Muscle layer of duodenum (tissue), 2 donors: ENCODE results near the gene NEK7.
"Not testable (repeated sequence)": the region's sequence is repeated elsewhere in the genome, so short reads cannot be mapped to it uniquely, and the experiment has no call there.

Experiments
- H3K27ac ChIP-seq: one replicate; pipeline ENCODE4 v1.7.0; 2013; ENCODE audit warnings: mild to moderate bottlenecking, low read length
- H3K27me3 ChIP-seq: one replicate; pipeline ENCODE4 v1.7.0; 2013; ENCODE audit warnings: low read depth, mild to moderate bottlenecking, control low read depth, low read length
- H3K36me3 ChIP-seq, 2 donors: one replicate each; pipeline ENCODE4 v1.7.0; 2013; ENCODE audit warnings: low read length in 2 of 2, control low read depth in 1 of 2, mild to moderate bottlenecking in 1 of 2; ENCODE audit not compliant: insufficient read depth in 2 of 2, control insufficient read depth in 1 of 2
- H3K4me1 ChIP-seq, 2 donors: one replicate each; pipeline ENCODE4 v1.7.0; 2013; ENCODE audit warnings: low read length in 2 of 2, mild to moderate bottlenecking in 2 of 2, control low read depth in 1 of 2, moderate library complexity in 1 of 2; ENCODE audit not compliant: insufficient read depth in 2 of 2, control insufficient read depth in 1 of 2
- H3K4me3 ChIP-seq, 2 donors: one replicate each; pipeline ENCODE4 v1.7.0; 2013; ENCODE audit warnings: low read length in 2 of 2, low read depth in 1 of 2, mild to moderate bottlenecking in 1 of 2
- H3K9me3 ChIP-seq, 2 donors: one replicate each; pipeline ENCODE4 v1.7.0; 2013; ENCODE audit warnings: low read length in 2 of 2, control low read depth in 1 of 2, mild to moderate bottlenecking in 1 of 2; ENCODE audit not compliant: control insufficient read depth in 1 of 2
- donor health status: healthy.

The NEK7 gene

DNA sequence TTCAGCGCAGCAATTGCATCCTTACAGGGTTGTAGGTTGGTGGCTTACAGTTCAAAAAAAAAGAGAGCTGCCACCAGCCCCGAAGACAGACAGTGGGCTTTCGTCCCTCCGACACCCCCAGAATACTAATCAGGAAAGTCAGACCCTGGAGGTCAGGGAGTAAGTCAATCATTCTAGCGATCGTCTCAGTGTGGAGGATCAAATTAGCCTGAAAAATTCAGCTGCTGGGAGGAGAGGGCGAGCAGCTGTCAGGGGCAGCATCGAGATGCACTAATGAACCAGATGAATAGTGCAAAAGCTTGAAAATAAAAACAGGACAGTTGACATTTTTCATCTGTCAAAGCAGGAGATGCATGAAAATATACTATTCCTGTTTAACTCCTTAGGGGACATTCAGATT, 138.4 kb downstream of the NEK7 start:
- H3K9me3 ChIP-seq, result no peaks in the 10 kb centered on the region
- no peaks in the 10 kb centered on the region for H3K4me1 ChIP-seq
- H3K27ac ChIP-seq, result no peak overlapping the region
- H3K36me3 ChIP-seq, result peaks cover 15 to 17% of the 10 kb centered on the region in 2 donors
- H3K27me3 ChIP-seq, result no peaks in the 10 kb centered on the region
- H3K4me3 ChIP-seq, result no peak overlapping the region

GRCh38 chr1:198295971-198296370, 139.2 kb downstream of the NEK7 start:
- Histone ChIP-seq H3K27ac (no peak overlapping the region), H3K4me1 (no peaks in the 10 kb centered on the region), H3K36me3 (peaks cover 15 to 17% of the 10 kb centered on the region in 2 donors), H3K27me3 (no peaks in the 10 kb centered on the region), H3K4me3 (no peak overlapping the region), H3K9me3 (no peaks in the 10 kb centered on the region)

DNA sequence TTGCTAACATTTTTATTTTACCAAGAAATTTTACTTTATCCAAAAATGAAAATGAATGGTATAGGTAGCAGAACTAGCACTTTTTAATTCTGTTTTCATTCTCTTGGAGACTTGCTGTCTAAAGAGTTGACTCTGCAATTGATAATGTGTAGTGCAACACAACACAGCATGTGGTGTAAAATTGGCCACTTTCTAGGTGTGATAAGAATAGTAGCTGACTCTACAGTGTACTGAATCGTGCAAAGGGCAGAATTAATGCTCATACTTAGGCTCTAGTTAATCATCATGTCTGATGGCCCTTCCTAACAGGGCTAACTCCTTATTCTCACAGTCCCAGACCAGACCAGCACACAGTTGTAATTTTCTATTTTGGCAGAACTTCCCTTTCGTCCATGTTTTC, 140.5 kb downstream of the NEK7 start:
- Histone ChIP-seq H3K27ac (no peak overlapping the region), H3K9me3 (no peaks in the 10 kb centered on the region), H3K36me3 (peaks cover 15 to 17% of the 10 kb centered on the region in 2 donors), H3K4me3 (no peak overlapping the region), H3K27me3 (no peaks in the 10 kb centered on the region), H3K4me1 (no peaks in the 10 kb centered on the region)

DNA sequence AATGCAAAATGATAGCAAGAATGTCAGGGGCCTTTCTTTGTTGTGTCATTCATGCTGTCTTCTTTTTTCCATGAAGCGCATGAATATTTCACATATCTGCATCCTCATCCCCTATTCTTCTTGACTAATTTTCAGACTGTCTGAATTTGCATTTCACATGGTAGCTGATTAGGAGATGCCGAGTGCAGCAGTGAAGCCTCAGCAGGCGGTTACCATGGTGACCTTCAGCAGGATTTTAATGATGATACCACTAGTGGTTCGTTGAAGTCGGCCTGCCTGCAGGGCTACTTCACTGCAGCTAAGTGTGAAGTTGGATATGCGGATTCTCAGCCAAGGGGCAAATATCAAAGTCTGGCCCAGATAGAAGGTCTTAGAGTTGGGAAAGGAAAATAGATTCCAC, 141.8 kb downstream of the NEK7 start:
- no peak overlapping the region for H3K4me3 ChIP-seq
- no peaks in the 10 kb centered on the region for H3K4me1 ChIP-seq
- H3K27ac ChIP-seq, result no peak overlapping the region
- H3K36me3 ChIP-seq, result peaks cover 15 to 17% of the 10 kb centered on the region in 2 donors
- no peaks in the 10 kb centered on the region for H3K27me3 ChIP-seq
- no peaks in the 10 kb centered on the region for H3K9me3 ChIP-seq

GRCh38 chr1:198300451-198300850, 143.7 kb downstream of the NEK7 start:
- H3K4me1 ChIP-seq, result no peaks in the 10 kb centered on the region
- peaks cover 15 to 17% of the 10 kb centered on the region in 2 donors for H3K36me3 ChIP-seq
- H3K27me3 ChIP-seq, result no peaks in the 10 kb centered on the region
- H3K4me3 ChIP-seq, result no peak overlapping the region
- no peak overlapping the region for H3K27ac ChIP-seq
- H3K9me3 ChIP-seq, result no peaks in the 10 kb centered on the region

DNA sequence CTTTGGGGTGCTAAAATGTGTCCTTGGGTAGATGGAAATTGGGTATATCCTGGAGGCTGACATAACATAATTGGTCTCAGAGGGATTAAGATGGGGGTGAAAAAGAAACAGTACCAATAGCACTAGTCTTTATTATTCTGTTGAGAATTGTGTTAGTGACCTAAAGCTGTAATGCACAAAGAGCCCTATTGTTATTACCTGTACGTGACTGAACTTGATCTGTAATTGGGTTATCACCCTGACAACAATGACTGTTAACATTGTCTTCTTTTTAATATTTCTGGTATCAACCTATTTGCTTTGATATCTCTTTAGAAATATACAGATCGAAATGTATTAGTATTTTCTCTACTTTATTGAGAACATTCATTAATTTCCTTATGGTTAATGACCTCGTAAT, 147.6 kb downstream of the NEK7 start:
- Histone ChIP-seq H3K36me3 (no peaks in the 10 kb centered on the region), H3K9me3 (no peaks in the 10 kb centered on the region), H3K4me1 (no peaks in the 10 kb centered on the region), H3K4me3 (no peak overlapping the region), H3K27ac (no peak overlapping the region), H3K27me3 (no peaks in the 10 kb centered on the region)

DNA sequence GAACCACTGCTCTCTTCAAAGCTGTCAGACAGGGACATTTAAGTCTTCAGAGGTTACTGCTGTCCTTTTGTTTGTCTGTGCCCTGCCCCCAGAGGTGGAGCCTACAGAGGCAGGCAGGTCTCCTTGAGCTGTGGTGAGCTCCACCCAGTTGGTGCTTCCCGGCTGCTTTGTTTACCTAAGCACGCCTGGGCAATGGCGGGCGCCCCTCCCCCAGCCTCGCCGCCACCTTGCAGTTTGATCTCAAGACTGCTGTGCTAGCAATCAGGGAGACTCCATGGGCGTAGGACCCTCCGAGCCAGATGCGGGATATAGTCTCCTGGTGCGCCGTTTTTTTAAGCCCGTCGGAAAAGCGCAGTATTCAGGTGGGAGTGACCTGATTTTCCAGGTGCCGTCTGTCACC, 158.0 kb downstream of the NEK7 start:
- not testable (repeated sequence) for H3K27me3 ChIP-seq, H3K4me3 ChIP-seq, H3K36me3 ChIP-seq, H3K4me1 ChIP-seq, H3K27ac ChIP-seq, H3K9me3 ChIP-seq

DNA sequence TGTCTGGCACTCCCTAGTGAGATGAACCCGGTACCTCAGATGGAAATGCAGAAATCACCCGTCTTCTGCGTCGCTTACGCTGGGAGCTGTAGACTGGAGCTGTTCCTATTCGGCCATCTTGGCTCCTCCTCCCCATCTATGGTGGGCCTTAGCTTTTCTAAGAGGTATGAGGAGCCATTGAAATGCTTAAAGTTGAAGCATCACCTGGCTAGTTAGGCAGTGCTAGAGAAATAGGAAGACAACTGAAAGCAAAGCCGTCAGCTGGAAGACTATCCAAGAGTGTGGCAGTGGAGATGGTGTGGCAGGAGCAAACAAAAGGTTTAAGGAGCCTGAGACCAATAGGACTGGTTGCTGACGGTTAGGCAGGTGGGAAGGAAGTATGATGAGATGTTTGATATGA, 158.5 kb downstream of the NEK7 start:
- not testable (repeated sequence) for H3K9me3 ChIP-seq, H3K4me1 ChIP-seq, H3K4me3 ChIP-seq, H3K27me3 ChIP-seq, H3K27ac ChIP-seq, H3K36me3 ChIP-seq

DNA sequence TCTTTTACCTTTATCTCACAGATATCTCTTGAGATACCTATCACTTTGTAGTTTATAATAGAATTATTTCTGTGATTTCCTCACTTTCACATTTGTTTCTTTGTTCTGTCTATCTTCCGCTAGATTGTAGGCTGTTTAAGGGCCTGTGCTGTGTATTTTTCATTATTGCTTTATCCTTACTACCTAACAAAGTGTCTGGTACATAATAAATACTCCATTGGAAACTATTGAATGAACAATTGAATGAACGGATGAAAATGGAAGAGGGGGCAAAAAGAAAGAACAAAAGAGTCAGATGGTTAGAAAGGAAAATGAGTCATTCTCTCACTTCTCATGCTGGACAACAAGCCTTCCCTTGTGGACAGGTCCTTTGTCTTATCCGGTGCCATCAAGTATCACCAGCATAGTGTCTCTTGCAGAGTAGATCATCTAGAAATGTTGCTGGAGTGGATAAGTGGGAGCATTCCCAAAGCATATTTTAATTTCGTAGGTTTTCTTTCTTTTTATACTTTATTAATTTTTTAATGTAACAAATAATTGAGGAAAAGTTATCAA, 159.8 kb downstream of the NEK7 start:
- no peak overlapping the region for H3K4me3 ChIP-seq

GRCh38 chr1:198318085-198318484, 161.3 kb downstream of the NEK7 start:
- no peak overlapping the region for H3K27ac ChIP-seq

More for the DNA sequence above, 159.8 kb downstream of the NEK7 start:
- peaks cover 3 to 11% of the 10 kb centered on the region in 2 donors for H3K36me3 ChIP-seq
- H3K9me3 ChIP-seq, result no peaks in the 10 kb centered on the region
- no peaks in the 10 kb centered on the region for H3K4me1 ChIP-seq
- no peaks in the 10 kb centered on the region for H3K27me3 ChIP-seq
- H3K27ac ChIP-seq, result no peak overlapping the region

DNA sequence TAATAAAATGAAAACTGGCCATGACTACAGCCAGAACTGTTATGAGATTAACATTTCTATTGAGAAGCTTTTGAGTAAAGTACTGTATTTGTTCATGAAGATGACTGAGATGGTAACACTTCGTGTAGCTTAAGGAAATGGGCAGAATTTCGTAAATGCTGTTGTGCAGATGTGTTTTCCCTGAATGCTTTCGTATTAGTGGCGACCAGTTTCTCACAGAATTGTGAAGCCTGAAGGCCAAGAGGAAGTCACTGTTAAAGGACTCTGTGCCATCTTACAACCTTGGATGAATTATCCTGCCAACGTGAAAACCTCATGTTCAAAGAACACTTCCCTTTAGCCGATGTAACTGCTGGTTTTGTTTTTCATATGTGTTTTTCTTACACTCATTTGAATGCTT, 164.0 kb downstream of the NEK7 start:
- no peaks in the 10 kb centered on the region for H3K4me1 ChIP-seq
- H3K27me3 ChIP-seq, result no peaks in the 10 kb centered on the region
- no peak overlapping the region for H3K4me3 ChIP-seq
- H3K9me3 ChIP-seq, result no peaks in the 10 kb centered on the region
- H3K36me3 ChIP-seq, result peaks cover 3 to 11% of the 10 kb centered on the region in 2 donors
- H3K27ac ChIP-seq, result no peak overlapping the region

More at GRCh38 chr1:198318085-198318484, 161.3 kb downstream of the NEK7 start:
- Histone ChIP-seq H3K27me3 (no peaks in the 10 kb centered on the region), H3K9me3 (no peaks in the 10 kb centered on the region), H3K4me1 (no peaks in the 10 kb centered on the region), H3K36me3 (peaks cover 3 to 11% of the 10 kb centered on the region in 2 donors), H3K4me3 (no peak overlapping the region)

DNA sequence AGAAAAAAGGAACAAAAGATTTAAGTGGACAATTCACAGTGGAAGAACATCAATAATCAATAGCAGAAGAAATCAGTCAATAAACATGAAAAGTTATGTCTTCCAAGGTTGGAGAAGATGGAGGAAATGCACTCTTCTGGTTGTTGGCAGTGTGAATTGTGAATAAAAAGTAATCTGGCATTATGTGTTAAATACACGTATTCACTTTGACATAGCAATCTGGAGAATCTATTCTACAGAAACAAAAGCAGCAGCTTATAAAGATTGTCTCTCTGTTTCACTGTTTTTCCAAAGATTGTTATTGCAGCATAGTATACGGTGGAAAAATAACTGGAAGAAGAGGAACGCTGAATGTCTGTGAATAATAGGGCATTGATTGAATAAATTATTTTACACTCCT, 169.4 kb downstream of the NEK7 start:
- H3K9me3 ChIP-seq, result no peaks in the 10 kb centered on the region
- no peak overlapping the region for H3K4me3 ChIP-seq
- H3K27me3 ChIP-seq, result no peaks in the 10 kb centered on the region
- H3K36me3 ChIP-seq, result no peaks in the 10 kb centered on the region
- H3K4me1 ChIP-seq, result no peaks in the 10 kb centered on the region
- no peak overlapping the region for H3K27ac ChIP-seq
